Hepatocyte (in vitro differentiated cells): Measurements from ENCODE around the gene AKAP14. TPM values are rescaled to one million over a fixed set of nuclear protein-coding genes. Genes with fewer than 3 reads are reported as not detected.

Experiments used
- DNase-seq: peaks from one replicate; pipeline ENCODE4 v3.0.0-alpha.2; 2016; ENCODE audit warnings: low spot score
- H2AFZ ChIP-seq: fragments of 200-600 bp; sonication (generic); 2 replicates; pipeline ENCODE4 v1.6.0; 2016; ENCODE audit warnings: antibody characterized with exemption, mild to moderate bottlenecking
- H3K27ac ChIP-seq: fragments of 200-600 bp; sonication (generic); 2 replicates; pipeline ENCODE4 v1.5.1; 2016; ENCODE audit warnings: mild to moderate bottlenecking
- H3K27me3 ChIP-seq: fragments of 200-600 bp; sonication (generic); 2 replicates; pipeline ENCODE4 v1.6.1; 2016
- H3K36me3 ChIP-seq: fragments of 200-600 bp; sonication (generic); replicated peaks from 2 replicates; pipeline ENCODE4 v1.5.1; 2016; ENCODE audit warnings: low read depth; ENCODE audit not compliant: insufficient read depth
- H3K4me1 ChIP-seq: fragments of 200-600 bp; sonication (generic); 2 replicates; pipeline ENCODE4 v1.5.1; 2016; ENCODE audit warnings: mild to moderate bottlenecking, moderate library complexity; ENCODE audit not compliant: insufficient read depth
- H3K4me2 ChIP-seq: fragments of 200-600 bp; sonication (generic); 2 replicates; pipeline ENCODE4 v1.6.0; 2016
- H3K4me3 ChIP-seq: fragments of 200-600 bp; sonication (generic); 2 replicates; pipeline ENCODE4 v1.5.1; 2016; ENCODE audit warnings: mild to moderate bottlenecking
- H3K79me2 ChIP-seq: fragments of 200-600 bp; sonication (generic); 2 replicates; pipeline ENCODE4 v1.6.0; 2017; ENCODE audit warnings: mild to moderate bottlenecking
- H3K9me2 ChIP-seq: fragments of 200-600 bp; sonication (generic); replicated peaks from 2 replicates; pipeline ENCODE4 v1.6.0; 2017; ENCODE audit warnings: mild to moderate bottlenecking; ENCODE audit not compliant: insufficient read depth
- H3K9me3 ChIP-seq: fragments of 200-600 bp; sonication (generic); 2 replicates; pipeline ENCODE4 v1.5.1; 2016; ENCODE audit warnings: low read depth, mild to moderate bottlenecking
- H4K20me1 ChIP-seq: fragments of 200-600 bp; sonication (generic); 2 replicates; pipeline ENCODE4 v1.6.0; 2016; ENCODE audit warnings: mild to moderate bottlenecking; ENCODE audit not compliant: insufficient read depth, poor library complexity, severe bottlenecking
- EZH2 ChIP-seq: fragments of 200-600 bp; sonication (generic); IDR thresholded peaks from 2 replicates; pipeline ENCODE4 v1.6.1; 2016; ENCODE audit warnings: antibody characterized with exemption, mild to moderate bottlenecking, borderline replicate concordance
- EZH2phosphoT487 ChIP-seq: fragments of 200-600 bp; sonication (generic); IDR thresholded peaks from one replicate; pipeline ENCODE4 v1.6.1; 2018; ENCODE audit warnings: antibody characterized with exemption, mild to moderate bottlenecking, low read depth, moderate library complexity; ENCODE audit not compliant: unreplicated experiment, severe bottlenecking
- WGBS: methylation state at CpG from one replicate; pipeline ENCODE4 v1.1.6; 2016; ENCODE audit warnings: low lambda C conversion rate; ENCODE audit errors: missing lambda C conversion rate; 5-methylcytosine and 5-hydroxymethylcytosine counted together
- polyA plus RNA-seq: library from polyadenylated mRNA; unstranded; fragments of >200 nt; fragmentation: Nextera tagmentation; extraction: Ambion mirVana; gene quantifications from 2 replicates; pipeline ENCODE4 v1.2.1, GENCODE V29; 2016
- total RNA-seq: library from RNA; depleted of rRNA; stranded (reverse); fragments of >200 nt; gene quantifications from 2 replicates; pipeline ENCODE4 v1.2.3, GENCODE V29; 2014
- TF ChIP-seq, protein P1 (sequence below): fragments of 200-600 bp; sonication (generic); IDR thresholded peaks from 2 replicates; pipeline ENCODE4 v1.5.1; 2016; ENCODE audit warnings: antibody characterized with exemption, mild to moderate bottlenecking; ENCODE audit not compliant: poor library complexity

The AKAP14 gene
- total and polyA plus RNA-seq, 2 experiments from 2014 or later, result not detected

- no peaks in the 10 kb centered on the region for H3K9me2 ChIP-seq
- no peaks in the 10 kb centered on the region for H3K79me2 ChIP-seq
- H3K27me3 ChIP-seq, result no peaks in the 10 kb centered on the region
- H4K20me1 ChIP-seq, result no peaks in the 10 kb centered on the region
- no peaks in the 10 kb centered on the region for H3K9me3 ChIP-seq
- no peak overlapping the region for H2AFZ ChIP-seq
- H3K27ac ChIP-seq, result no peak overlapping the region
- H3K4me2 ChIP-seq, result no peak overlapping the region
- DNase-seq, result no peak
- no peaks in the 10 kb centered on the region for H3K36me3 ChIP-seq
- TF ChIP-seq, protein P1, sequence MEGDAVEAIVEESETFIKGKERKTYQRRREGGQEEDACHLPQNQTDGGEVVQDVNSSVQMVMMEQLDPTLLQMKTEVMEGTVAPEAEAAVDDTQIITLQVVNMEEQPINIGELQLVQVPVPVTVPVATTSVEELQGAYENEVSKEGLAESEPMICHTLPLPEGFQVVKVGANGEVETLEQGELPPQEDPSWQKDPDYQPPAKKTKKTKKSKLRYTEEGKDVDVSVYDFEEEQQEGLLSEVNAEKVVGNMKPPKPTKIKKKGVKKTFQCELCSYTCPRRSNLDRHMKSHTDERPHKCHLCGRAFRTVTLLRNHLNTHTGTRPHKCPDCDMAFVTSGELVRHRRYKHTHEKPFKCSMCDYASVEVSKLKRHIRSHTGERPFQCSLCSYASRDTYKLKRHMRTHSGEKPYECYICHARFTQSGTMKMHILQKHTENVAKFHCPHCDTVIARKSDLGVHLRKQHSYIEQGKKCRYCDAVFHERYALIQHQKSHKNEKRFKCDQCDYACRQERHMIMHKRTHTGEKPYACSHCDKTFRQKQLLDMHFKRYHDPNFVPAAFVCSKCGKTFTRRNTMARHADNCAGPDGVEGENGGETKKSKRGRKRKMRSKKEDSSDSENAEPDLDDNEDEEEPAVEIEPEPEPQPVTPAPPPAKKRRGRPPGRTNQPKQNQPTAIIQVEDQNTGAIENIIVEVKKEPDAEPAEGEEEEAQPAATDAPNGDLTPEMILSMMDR, result no peak
- no peak for TF ChIP-seq EZH2
- TF ChIP-seq EZH2phosphoT487, result no peak
- 65% methylated on average over 1 of the region's 1 CpG for WGBS
- H3K4me3 ChIP-seq, result no peak overlapping the region
- no peaks in the 10 kb centered on the region for H3K4me1 ChIP-seq
Measured at GRCh38 chrX:119900976-119901375, 5.3 kb downstream of the AKAP14 start.

- H3K9me2 ChIP-seq, result no peaks in the 10 kb centered on the region
- H3K4me3 ChIP-seq, result no peak overlapping the region
- no peaks in the 10 kb centered on the region for H3K27me3 ChIP-seq
- H3K4me1 ChIP-seq, result no peaks in the 10 kb centered on the region
- 90% methylated on average over 5 of the region's 5 CpGs for WGBS
- no peaks in the 10 kb centered on the region for H3K36me3 ChIP-seq
- no peak overlapping the region for H2AFZ ChIP-seq
- TF ChIP-seq EZH2 (no peak), EZH2phosphoT487 (no peak)
- TF ChIP-seq, protein P1, result no peak
- no peaks in the 10 kb centered on the region for H4K20me1 ChIP-seq
- DNase-seq, result no peak
- H3K79me2 ChIP-seq, result no peaks in the 10 kb centered on the region
- no peak overlapping the region for H3K27ac ChIP-seq
- no peaks in the 10 kb centered on the region for H3K9me3 ChIP-seq
- H3K4me2 ChIP-seq, result no peak overlapping the region
Measured at GRCh38 chrX:119916310-119916709, 20.6 kb downstream of the AKAP14 start.

- Histone ChIP-seq H3K9me3 (no peaks in the 10 kb centered on the region), H3K4me3 (no peak overlapping the region), H3K4me1 (no peaks in the 10 kb centered on the region), H2AFZ (no peak overlapping the region), H3K79me2 (no peaks in the 10 kb centered on the region), H3K27me3 (no peaks in the 10 kb centered on the region), H3K36me3 (no peaks in the 10 kb centered on the region), H3K9me2 (no peaks in the 10 kb centered on the region), H4K20me1 (no peaks in the 10 kb centered on the region), H3K4me2 (no peak overlapping the region), H3K27ac (no peak overlapping the region)
- no peak for DNase-seq
- TF ChIP-seq EZH2phosphoT487 (no peak), EZH2 (no peak)
- TF ChIP-seq, protein P1, result no peak
- 82% methylated on average over 2 of the region's 2 CpGs for WGBS
Measured at GRCh38 chrX:119917877-119918276, 22.2 kb downstream of the AKAP14 start.
